Melanocyte of skin (primary cell): ENCODE data around the gene FAM181A. TPM values are rescaled to one million over a fixed set of nuclear protein-coding genes. Genes with fewer than 3 reads are reported as not detected.

Source experiments
- small RNA-seq, 2 donors: library from RNA; depleted of rRNA; stranded (forward); fragments of <200 nt; gene quantifications; one replicate each; pipeline ENCODE3, GENCODE V24; 2012
- total RNA-seq, 2 donors: library from RNA; depleted of rRNA; stranded (reverse); fragments of >200 nt; gene quantifications; 2 replicates each; pipeline ENCODE4 v1.2.3, GENCODE V29; 2012

Gene FAM181A
- not detected for total RNA-seq

DNA sequence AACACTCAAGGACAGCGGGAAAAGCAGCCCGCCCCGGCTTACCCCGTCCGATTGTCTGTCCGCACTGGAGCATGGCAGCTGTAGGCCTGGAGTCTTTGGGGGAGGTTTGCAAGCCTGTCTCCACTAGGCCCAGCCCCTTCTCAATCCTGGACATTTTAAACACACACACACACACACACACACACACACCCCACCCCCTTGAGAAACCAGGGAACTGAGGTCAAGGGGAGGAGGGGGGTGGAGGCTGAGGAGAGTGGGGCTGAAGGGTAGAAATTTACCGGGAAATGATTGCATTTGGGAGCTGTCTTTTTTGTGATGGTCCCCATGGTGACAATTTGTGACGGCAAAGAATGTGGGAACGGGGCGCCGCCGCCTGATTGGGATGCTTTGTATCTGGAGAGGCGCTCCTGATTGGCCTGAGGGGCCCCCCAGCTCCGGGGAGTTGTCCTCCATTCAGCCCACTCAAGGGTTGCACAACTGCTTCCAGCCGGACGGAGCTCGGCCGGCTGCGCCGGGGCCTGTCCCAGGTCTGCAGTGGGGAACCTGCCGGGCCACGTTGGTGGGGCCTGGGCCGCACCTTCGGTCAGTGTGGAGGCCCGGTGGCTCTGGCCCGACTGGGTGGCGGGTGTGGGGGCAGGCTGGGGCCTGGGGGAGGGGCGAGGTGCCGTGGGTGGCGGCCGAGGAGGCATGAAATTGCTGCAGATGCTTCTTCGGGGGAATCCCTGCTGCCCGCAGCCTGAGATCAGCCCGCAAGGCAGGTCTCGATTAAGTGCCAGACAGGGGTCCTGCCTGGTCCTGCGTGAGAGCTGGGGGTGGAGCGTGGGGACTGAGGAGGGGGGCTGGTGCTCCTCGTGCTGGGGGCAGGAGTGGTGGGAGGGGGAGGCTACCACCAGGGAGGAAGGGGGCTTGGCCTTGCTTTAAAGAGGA is at the start of gene FAM181A:
Gene FAM181A, plus strand, starts transcription at position 472 of the 927 bp plus-strand sequence. CDS start 942 bp downstream, outside the sequence.

DNA sequence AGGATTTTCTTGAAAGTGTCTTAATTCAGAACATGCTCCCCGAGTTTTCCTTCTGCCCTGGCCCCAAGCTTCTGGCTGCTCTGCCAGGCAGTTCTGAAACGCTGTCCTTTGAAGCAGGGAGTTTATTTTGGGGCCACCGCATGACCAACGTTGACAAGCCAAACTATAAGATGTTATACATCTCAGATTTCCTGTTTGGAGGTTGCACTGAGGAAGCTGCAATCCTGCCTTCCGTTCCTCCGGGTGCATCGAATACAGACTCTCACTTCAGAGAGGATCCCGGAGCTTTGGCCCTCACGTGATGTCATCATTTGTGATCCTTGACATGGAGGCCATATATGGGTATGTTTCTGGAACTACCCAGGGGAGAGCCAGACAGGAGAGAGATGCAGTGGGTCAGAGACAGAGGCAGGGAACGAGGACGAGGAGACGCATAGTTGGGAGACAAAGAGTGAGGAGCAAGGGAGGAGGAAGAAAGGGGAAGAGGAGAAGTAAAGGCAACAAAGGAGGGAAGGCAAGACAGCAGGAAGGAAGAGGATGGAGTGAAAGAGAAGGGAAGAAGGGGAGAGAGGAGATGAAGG is 49.4 kb downstream of the FAM181A start, which contains the start of gene ASB2:
Gene ASB2, minus strand, starts transcription at position 94 of the 581 bp plus-strand sequence. CDS start 12,031 bp downstream, outside the sequence.

Small RNAs within 50 kb of the gene (small RNA-seq; reads per million reads assigned to genes)
- 0 reads per million in 2 donors for gene MIR4506

Other genes with a start within 250 kb of the FAM181A start
- gene PRIMA1, start 138.9 kb upstream of the FAM181A start, total RNA-seq, result not detected
- 1 to 10 TPM; 1.7 to 3.1 TPM for gene ASB2, start 49.2 kb downstream of the FAM181A start, total RNA-seq
- gene CCDC197, start 70.0 kb downstream of the FAM181A start, total RNA-seq, result not detected
- 1 to 10 TPM; 1.3 to 2.4 TPM for gene OTUB2, start 99.0 kb downstream of the FAM181A start, total RNA-seq
- gene DDX24, start 153.9 kb downstream of the FAM181A start, total RNA-seq, result 100 to 1,000 TPM; 147 to 153 TPM
- gene IFI27L1, start 154.0 kb downstream of the FAM181A start, total RNA-seq, result 10 to 100 TPM; 16.7 to 20.3 TPM
- gene IFI27, start 183.4 kb downstream of the FAM181A start, total RNA-seq, result 1,000 to 10,000 TPM; 1,659 to 2,734 TPM
- 100 to 1,000 TPM in 1 of 2 donors, 10 to 100 TPM in 1; 53.6 to 104 TPM for gene IFI27L2, start 202.3 kb downstream of the FAM181A start, total RNA-seq
- under 1 TPM in 1 of 2 donors, not detected in 1; 0.34 TPM for gene PPP4R4, start 247.0 kb downstream of the FAM181A start, total RNA-seq